ENCODE results near the gene FHL2.

GRCh38 chr2:105446501-105446900, 47.6 kb upstream of the FHL2 start:
- TF ChIP-seq POLR2AphosphoS5 (IDR thresholded peaks at IDR 0.05; ENCODE audit: control insufficient read depth, insufficient read depth, low read depth, low read length) (no peak), POLR2A (conservative IDR thresholded peaks at IDR 0.05) (no peak)
